HepG2 (cell line): ENCODE data around the gene ZFR2. TPM values are rescaled to one million over a fixed set of nuclear protein-coding genes. Genes with fewer than 3 reads are reported as not detected.

Source experiments
- ARHGAP35 ChIP-seq: sonication (generic); formaldehyde crosslinking; IDR thresholded peaks from 2 replicates; pipeline ENCODE4 v1.9.0; 2022; ENCODE audit warnings: mild to moderate bottlenecking, inconsistent platforms, moderate library complexity, missing genetic modification reagents, borderline replicate concordance
- ATF7 ChIP-seq, 2 experiments: fragments of 450-650 bp in 1 of 2; sonication (generic) in 1 of 2; formaldehyde crosslinking in 1 of 2; IDR thresholded peaks; 2 replicates each; pipeline versions ENCODE4 v1.4.0 to v1.6.1; 2016 to 2020; ENCODE audit warnings: antibody characterized with exemption in 1 of 2, mild to moderate bottlenecking in 1 of 2, missing genetic modification reagents in 1 of 2
- CCDC6 ChIP-seq: sonication (generic); formaldehyde crosslinking; IDR thresholded peaks from 2 replicates; pipeline ENCODE4 v1.8.1; 2022; ENCODE audit warnings: mild to moderate bottlenecking, missing genetic modification reagents, moderate library complexity
- FOXA3 ChIP-seq: IDR thresholded peaks from 2 replicates; pipeline ENCODE4 v1.6.1; 2016; ENCODE audit warnings: missing genetic modification reagents, missing compliant biosample characterization
- KAT2B ChIP-seq: fragments of 150-350 bp; IDR thresholded peaks from 2 replicates; pipeline ENCODE4 v1.6.1; 2014; ENCODE audit warnings: low read depth, low read length, borderline replicate concordance
- KAT7 ChIP-seq: IDR thresholded peaks from 2 replicates; pipeline ENCODE4 v1.6.1; 2018; ENCODE audit warnings: borderline replicate concordance, missing compliant biosample characterization
- MAFK ChIP-seq, 2 experiments: IDR thresholded peaks in 1 of 2; conservative IDR thresholded peaks in 1 of 2; 2 replicates each; pipeline ENCODE4 v1.6.1; 2011; ENCODE audit warnings: improper control_type of control experiment in 2 of 2, low read length in 2 of 2
- NCOR1 ChIP-seq: fragments of 200-600 bp; sonication (generic); IDR thresholded peaks from 2 replicates; pipeline ENCODE4 v1.7.0; 2017; ENCODE audit warnings: antibody characterized with exemption, low read length, borderline replicate concordance
- NFATC3 ChIP-seq: sonication (generic); formaldehyde crosslinking; IDR thresholded peaks from 2 replicates; pipeline ENCODE4 v1.5.1; 2020; ENCODE audit warnings: mild to moderate bottlenecking, missing genetic modification reagents
- NFE2L1 ChIP-seq: sonication (generic); formaldehyde crosslinking; IDR thresholded peaks from 2 replicates; pipeline ENCODE4 v1.4.0; 2020; ENCODE audit warnings: missing genetic modification reagents, mild to moderate bottlenecking, borderline replicate concordance
- NR2F2 ChIP-seq: IDR thresholded peaks from 2 replicates; pipeline ENCODE4 v1.6.1; 2012; ENCODE audit warnings: low read depth, inconsistent platforms, borderline replicate concordance
- SALL1 ChIP-seq: sonication (generic); formaldehyde crosslinking; IDR thresholded peaks from 2 replicates; pipeline ENCODE4 v1.8.0; 2022; ENCODE audit warnings: mild to moderate bottlenecking, missing genetic modification reagents
- SAP130 ChIP-seq: IDR thresholded peaks from 2 replicates; pipeline ENCODE4 v1.6.1; 2016; ENCODE audit warnings: low read depth
- SATB2 ChIP-seq: sonication (generic); formaldehyde crosslinking; IDR thresholded peaks from 2 replicates; pipeline ENCODE4 v1.5.0; 2020; ENCODE audit warnings: missing genetic modification reagents
- ZBTB21 ChIP-seq: sonication (generic); formaldehyde crosslinking; IDR thresholded peaks from 2 replicates; pipeline ENCODE4 v1.4.0; 2020; ENCODE audit warnings: missing genetic modification reagents
- ZC3H4 ChIP-seq: sonication (generic); formaldehyde crosslinking; IDR thresholded peaks from 2 replicates; pipeline ENCODE4 v1.4.0; 2020; ENCODE audit warnings: missing genetic modification reagents, borderline replicate concordance
- ZNF30 ChIP-seq: sonication (generic); formaldehyde crosslinking; IDR thresholded peaks from 2 replicates; pipeline ENCODE4 v1.5.0; 2020; ENCODE audit warnings: mild to moderate bottlenecking, missing genetic modification reagents
- ZNF33B ChIP-seq: sonication (generic); formaldehyde crosslinking; IDR thresholded peaks from 2 replicates; pipeline ENCODE4 v1.5.1; 2020; ENCODE audit warnings: mild to moderate bottlenecking, missing genetic modification reagents
- ZNF468 ChIP-seq: sonication (generic); formaldehyde crosslinking; IDR thresholded peaks from 2 replicates; pipeline ENCODE4 v1.8.0; 2022; ENCODE audit warnings: mild to moderate bottlenecking, moderate library complexity, missing genetic modification reagents
- ZNF484 ChIP-seq: sonication (generic); formaldehyde crosslinking; IDR thresholded peaks from 2 replicates; pipeline ENCODE4 v1.5.1; 2020; ENCODE audit warnings: mild to moderate bottlenecking, low read depth, missing genetic modification reagents, borderline replicate concordance
- ZNF766 ChIP-seq: sonication (generic); formaldehyde crosslinking; IDR thresholded peaks from 2 replicates; pipeline ENCODE4 v1.5.0; 2020; ENCODE audit warnings: missing genetic modification reagents, borderline replicate concordance
- ZSCAN20 ChIP-seq: sonication (generic); formaldehyde crosslinking; IDR thresholded peaks from 2 replicates; pipeline ENCODE4 v1.4.0; 2020; ENCODE audit warnings: missing genetic modification reagents, mild to moderate bottlenecking, borderline replicate concordance
- polyA plus RNA-seq, 8 experiments: library from polyadenylated mRNA; depleted of rRNA in 3 of 8; stranded (reverse) in 7 of 8; unstranded in 1 of 8; fragments of >200 nt; fragmentation: Illumina TruSeq in 4 of 8; extraction: Trizol in 4 of 8; gene quantifications; 2 replicates each; pipeline versions ENCODE4 v1.2.1 to v1.2.3, GENCODE V29; 2011 to 2016; ENCODE audit warnings: low read depth in 4 of 8, missing spikeins in 1 of 8, mixed read lengths in 1 of 8; ENCODE audit not compliant: insufficient read depth in 1 of 8
- total RNA-seq, 5 experiments: library from RNA; depleted of rRNA; stranded (reverse); fragments of >200 nt; fragmentation: Illumina TruSeq; extraction: Trizol; gene quantifications; 2 replicates each; pipeline ENCODE4 v1.2.3, GENCODE V29; 2016; ENCODE audit warnings: low read depth in 1 of 5
- TF ChIP-seq, protein P1 (sequence below): sonication (generic); formaldehyde crosslinking; IDR thresholded peaks from 2 replicates; pipeline ENCODE4 v1.8.1; 2023; ENCODE audit warnings: mild to moderate bottlenecking, missing genetic modification reagents
- TF ChIP-seq, protein P2 (sequence below): sonication (generic); formaldehyde crosslinking; conservative IDR thresholded peaks from 2 replicates; pipeline ENCODE4 v1.8.0; 2022; ENCODE audit warnings: low read depth, missing genetic modification reagents
- TF ChIP-seq, protein P3 (sequence below): sonication (generic); formaldehyde crosslinking; IDR thresholded peaks from 2 replicates; pipeline ENCODE4 v1.5.1; 2020; ENCODE audit warnings: missing genetic modification reagents, mild to moderate bottlenecking, borderline replicate concordance

ZFR2 gene
- total and polyA plus RNA-seq, 2 of the 13 experiments (the other 11 are each of a cell fraction or from before 2014, with no cell fraction given): 0.37 to 0.69 TPM

DNA sequence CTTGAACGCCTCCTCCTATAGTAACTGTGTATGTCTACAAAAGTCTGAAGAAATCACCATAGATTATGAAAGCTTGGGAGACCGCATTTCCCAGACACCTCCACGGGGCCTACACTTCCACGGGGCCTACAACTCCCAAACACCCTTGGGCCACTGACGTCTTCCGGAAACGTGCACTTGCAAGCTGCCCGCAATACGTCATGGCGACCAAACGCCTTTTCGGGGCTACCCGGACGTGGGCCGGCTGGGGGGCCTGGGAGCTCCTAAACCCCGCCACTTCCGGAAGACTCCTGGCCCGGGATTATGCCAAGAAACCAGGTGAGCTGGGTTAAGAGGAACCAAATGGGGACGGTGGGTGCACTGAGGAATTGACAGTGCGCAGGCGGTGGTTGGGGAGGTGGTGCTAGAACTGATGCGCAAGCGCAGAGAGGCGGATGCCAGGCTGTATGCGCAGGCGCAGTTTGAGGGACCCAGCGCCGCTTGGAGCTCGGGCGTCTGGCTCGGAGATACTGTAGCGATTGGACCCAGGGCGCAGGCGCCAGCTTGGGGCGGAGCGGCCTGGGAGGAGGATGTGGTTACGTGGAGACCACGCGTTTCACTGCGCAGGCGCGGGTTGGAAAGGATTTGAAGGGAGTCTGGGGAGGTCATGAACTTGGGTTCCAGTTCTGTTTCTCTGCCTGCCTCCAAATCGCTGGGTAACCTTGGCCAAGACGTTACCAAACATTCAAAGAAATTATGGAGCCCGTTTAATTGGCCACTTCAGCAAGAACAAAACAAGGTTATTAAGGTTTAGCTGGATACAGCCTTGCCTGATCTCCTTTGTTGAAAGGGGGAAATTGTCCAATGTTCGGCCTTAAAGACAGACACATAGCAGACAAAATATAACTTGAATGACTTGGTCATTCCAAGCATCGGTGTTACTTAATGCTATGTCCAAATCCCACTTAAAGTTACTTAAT, 106.1 kb downstream of the ZFR2 start, which contains the start of gene MRPL54 (continued):
- TF ChIP-seq, protein P1, sequence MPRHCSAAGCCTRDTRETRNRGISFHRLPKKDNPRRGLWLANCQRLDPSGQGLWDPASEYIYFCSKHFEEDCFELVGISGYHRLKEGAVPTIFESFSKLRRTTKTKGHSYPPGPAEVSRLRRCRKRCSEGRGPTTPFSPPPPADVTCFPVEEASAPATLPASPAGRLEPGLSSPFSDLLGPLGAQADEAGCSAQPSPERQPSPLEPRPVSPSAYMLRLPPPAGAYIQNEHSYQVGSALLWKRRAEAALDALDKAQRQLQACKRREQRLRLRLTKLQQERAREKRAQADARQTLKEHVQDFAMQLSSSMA: no peak
- TF ChIP-seq KAT7 (CRISPR knock-in tag) (no peak), NR2F2 (no peak), ARHGAP35 (CRISPR knock-in tag) (no peak), ZBTB21 (CRISPR knock-in tag) (peak; percentile 88), ZNF484 (CRISPR knock-in tag) (no peak), ZNF30 (no peak), ATF7 (IDR thresholded peaks at IDR 0.05) (peak; percentile 70), ATF7 (CRISPR knock-in tag; IDR thresholded peaks at IDR 0.05) (0 out of 2 replicates have a peak, but pooled peaks have one; percentile 58), ZSCAN20 (CRISPR knock-in tag) (no peak), ZNF468 (CRISPR knock-in tag) (no peak), ZNF33B (0 out of 2 replicates have a peak, but pooled peaks have one; percentile 40), KAT2B (no peak), SATB2 (CRISPR knock-in tag) (no peak), SALL1 (peak; percentile 88), ZC3H4 (CRISPR knock-in tag) (peak; percentile 40; the same call in 1 of the 2 replicates), FOXA3 (no peak), SAP130 (peak; percentile 87), MAFK (conservative IDR thresholded peaks at IDR 0.05 in 1 of 2, IDR thresholded peaks at IDR 0.05 in 1 of 2; ENCODE audit: low read length in 2 of 2) (0 out of 4 replicates have a peak, but pooled peaks of 1 of the 2 experiments have one; percentile 0), NCOR1 (no peak; the same call in 1 of the 2 replicates), CCDC6 (CRISPR knock-in tag) (no peak), ZNF766 (no peak), NFATC3 (no peak), NFE2L1 (CRISPR knock-in tag) (no peak)
- TF ChIP-seq, protein P2, sequence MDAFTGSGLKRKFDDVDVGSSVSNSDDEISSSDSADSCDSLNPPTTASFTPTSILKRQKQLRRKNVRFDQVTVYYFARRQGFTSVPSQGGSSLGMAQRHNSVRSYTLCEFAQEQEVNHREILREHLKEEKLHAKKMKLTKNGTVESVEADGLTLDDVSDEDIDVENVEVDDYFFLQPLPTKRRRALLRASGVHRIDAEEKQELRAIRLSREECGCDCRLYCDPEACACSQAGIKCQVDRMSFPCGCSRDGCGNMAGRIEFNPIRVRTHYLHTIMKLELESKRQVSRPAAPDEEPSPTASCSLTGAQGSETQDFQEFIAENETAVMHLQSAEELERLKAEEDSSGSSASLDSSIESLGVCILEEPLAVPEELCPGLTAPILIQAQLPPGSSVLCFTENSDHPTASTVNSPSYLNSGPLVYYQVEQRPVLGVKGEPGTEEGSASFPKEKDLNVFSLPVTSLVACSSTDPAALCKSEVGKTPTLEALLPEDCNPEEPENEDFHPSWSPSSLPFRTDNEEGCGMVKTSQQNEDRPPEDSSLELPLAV: no peak
- TF ChIP-seq, protein P3, sequence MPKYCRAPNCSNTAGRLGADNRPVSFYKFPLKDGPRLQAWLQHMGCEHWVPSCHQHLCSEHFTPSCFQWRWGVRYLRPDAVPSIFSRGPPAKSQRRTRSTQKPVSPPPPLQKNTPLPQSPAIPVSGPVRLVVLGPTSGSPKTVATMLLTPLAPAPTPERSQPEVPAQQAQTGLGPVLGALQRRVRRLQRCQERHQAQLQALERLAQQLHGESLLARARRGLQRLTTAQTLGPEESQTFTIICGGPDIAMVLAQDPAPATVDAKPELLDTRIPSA (CRISPR knock-in tag): no peak
